IMR-90 (cell line): ENCODE results near the gene KIF25.

Experiments used
- CEBPB ChIP-seq: IDR thresholded peaks from 2 replicates; pipeline ENCODE4 v1.6.1; 2012; ENCODE audit warnings: low read depth, low read length, improper control_type of control experiment
- CHD1 ChIP-seq: IDR thresholded peaks from 2 replicates; pipeline ENCODE4 v1.6.1; 2012; ENCODE audit warnings: low read depth, low read length, improper control_type of control experiment
- CTCF ChIP-seq: conservative IDR thresholded peaks from 2 replicates; pipeline ENCODE4 v1.5.1; 2012; ENCODE audit warnings: mild to moderate bottlenecking, low read depth, low read length, improper control_type of control experiment
- POLR2A ChIP-seq: IDR thresholded peaks from 2 replicates; pipeline ENCODE4 v1.6.1; 2012; ENCODE audit warnings: mild to moderate bottlenecking, low read depth, low read length
- RFX5 ChIP-seq: IDR thresholded peaks from 2 replicates; pipeline ENCODE4 v1.8.0; 2012; ENCODE audit warnings: low read depth, mild to moderate bottlenecking, low read length, moderate library complexity
- USF2 ChIP-seq: fragments of 150-350 bp; IDR thresholded peaks from 2 replicates; pipeline ENCODE4 v1.6.1; 2017; ENCODE audit warnings: mild to moderate bottlenecking, antibody characterized with exemption, low read length, low read depth

GRCh38 chr6:168031411-168031971, 34.0 kb downstream of the KIF25 start:
- TF ChIP-seq CTCF (no peak), USF2 (no peak), CHD1 (no peak), POLR2A (no peak), RFX5 (no peak), CEBPB (no peak)
